ENCODE results near the gene ASXL2.

GRCh38 chr2:25829377-25829704 is 48.9 kb downstream of the ASXL2 start:
- TF ChIP-seq CTCF (IDR thresholded peaks at IDR 0.05; ENCODE audit: low read depth, low read length) (no peak), EZH2phosphoT487 (IDR thresholded peaks at IDR 0.05; ENCODE audit: low read depth) (no peak)
